Activated CD4-positive, alpha-beta T cell treated with anti-CD3 and anti-CD28 coated beads, Interleukin-2, amount 10 ng/mL, durations not matched to agents 24 days and 14 days (primary cell): ENCODE data around the gene TIFAB. TPM values are rescaled to one million over a fixed set of nuclear protein-coding genes. Genes with fewer than 3 reads are reported as not detected.

Source experiments
- DNase-seq: peaks from one replicate; pipeline ENCODE4 v3.0.0; 2022
- H3K27ac Mint-ChIP-seq: one replicate; pipeline ENCODE4 v1.8.0; 2022; ENCODE audit warnings: mild to moderate bottlenecking, mixed read lengths
- H3K27me3 Mint-ChIP-seq: one replicate; pipeline ENCODE4 v1.8.0; 2022; ENCODE audit warnings: mixed read lengths
- H3K36me3 Mint-ChIP-seq: one replicate; pipeline ENCODE4 v1.8.0; 2022; ENCODE audit warnings: low read depth, mild to moderate bottlenecking, mixed read lengths
- H3K4me1 Mint-ChIP-seq: one replicate; pipeline ENCODE4 v1.8.0; 2021; ENCODE audit warnings: mixed read lengths
- H3K4me3 Mint-ChIP-seq: one replicate; pipeline ENCODE4 v1.8.0; 2022; ENCODE audit warnings: mild to moderate bottlenecking, moderate library complexity, mixed read lengths
- H3K9me3 Mint-ChIP-seq: one replicate; pipeline ENCODE4 v1.8.0; 2021; ENCODE audit warnings: mixed read lengths
- intact Hi-C: fragments of 100-400 bp; cut with micrococcal nuclease; formaldehyde crosslinking; loops from one replicate; pipeline ENCODE4 v1.15.1; 2023
- total RNA-seq: library from RNA; stranded (reverse); gene quantifications from 2 replicates; pipeline ENCODE4 v1.2.3, GENCODE V29; 2022

TIFAB gene
- total RNA-seq, 1 donor from 2014 or later = not detected

DNA sequence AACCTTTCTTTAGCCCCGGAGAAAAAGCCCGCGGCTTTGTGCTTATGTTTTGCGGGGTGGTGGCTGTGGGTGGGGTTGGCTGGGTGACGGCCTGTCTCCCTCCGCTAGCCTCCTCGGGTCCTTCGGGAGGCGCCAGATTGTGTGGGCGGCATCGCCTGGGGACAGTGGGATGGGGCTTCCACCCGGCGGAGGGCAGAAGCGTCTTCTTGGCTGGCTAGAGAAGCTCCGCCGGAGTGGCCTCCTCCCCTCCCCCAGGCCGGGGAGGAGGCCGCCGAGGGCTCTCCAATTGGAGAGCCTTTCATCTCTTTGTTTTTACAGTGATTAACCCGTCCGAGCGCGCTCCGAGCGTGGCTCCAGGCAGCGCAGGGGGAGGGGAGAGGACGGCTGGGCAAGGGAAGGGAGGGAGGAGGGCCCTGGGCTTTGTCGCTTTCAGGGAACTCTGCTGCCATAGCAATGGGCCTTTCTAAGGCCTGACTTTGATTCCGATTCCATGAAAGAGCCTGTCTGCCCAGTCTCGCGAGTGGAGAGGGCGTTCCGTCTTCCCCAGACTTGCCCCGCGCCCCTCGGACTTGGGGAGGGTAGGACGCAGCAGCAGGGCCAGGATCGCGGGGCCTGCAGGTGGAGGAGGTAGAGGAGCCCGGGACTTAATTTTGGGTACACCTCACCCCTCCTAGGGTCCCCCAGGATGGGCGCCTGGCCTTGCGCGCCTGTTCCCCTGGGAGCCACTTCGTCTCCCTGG lies 36.7 kb upstream of the TIFAB start:
- no peaks in the 10 kb centered on the region for H3K9me3 Mint-ChIP-seq
- DNase-seq = no peak
- no peak overlapping the region for H3K4me3 Mint-ChIP-seq
- intact Hi-C loops = loop anchor here (5.0 kb wide), 1 partner anchor 457 kb away; the partner anchor contains the start of gene PITX1
- H3K27ac Mint-ChIP-seq = no peak overlapping the region
- peaks cover 2% of the 10 kb centered on the region for H3K36me3 Mint-ChIP-seq
- peaks cover 80% of the 10 kb centered on the region for H3K27me3 Mint-ChIP-seq
- peaks cover 4% of the 10 kb centered on the region for H3K4me1 Mint-ChIP-seq

DNA sequence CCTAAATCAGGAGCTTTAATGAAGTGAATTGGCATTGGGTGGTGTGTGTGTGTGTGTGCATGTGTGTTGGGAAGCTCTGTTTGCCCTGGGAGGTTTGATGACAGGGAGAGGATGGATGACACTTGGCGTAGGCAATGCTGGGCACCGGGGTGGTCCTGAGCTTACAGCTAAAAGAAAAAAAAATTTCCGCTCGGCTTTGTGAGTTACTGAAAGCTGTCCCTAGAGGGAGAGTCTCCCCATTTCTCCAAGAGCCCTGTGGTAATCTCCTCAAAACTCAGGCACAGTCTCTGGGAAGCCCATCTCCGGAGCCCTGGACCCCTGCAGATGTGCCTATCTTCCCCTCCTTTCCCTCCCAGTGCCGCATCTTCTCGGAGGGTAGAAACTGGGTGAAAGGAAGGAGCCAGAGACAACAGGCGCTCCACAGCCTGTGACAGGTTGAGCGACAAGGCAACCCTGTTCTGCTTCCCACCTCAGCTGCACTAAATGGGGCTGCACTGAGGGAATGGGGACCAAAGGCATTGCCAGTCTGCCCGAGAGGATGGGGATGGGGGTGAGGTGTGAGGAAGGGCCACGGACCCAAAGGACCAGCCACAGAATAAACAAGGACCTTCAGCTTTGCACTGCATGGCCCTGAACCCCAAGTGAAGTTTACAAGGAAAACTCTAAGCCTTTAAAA lies 35.8 kb upstream of the TIFAB start:
- intact Hi-C loops = loop anchor here (5.0 kb wide), 1 partner anchor 456 kb away; the partner anchor contains the start of gene PITX1
- Mint-ChIP-seq H3K9me3 (no peaks in the 10 kb centered on the region), H3K27me3 (peaks cover 74% of the 10 kb centered on the region), H3K27ac (no peak overlapping the region), H3K36me3 (peaks cover 2% of the 10 kb centered on the region), H3K4me3 (no peak overlapping the region), H3K4me1 (peaks cover 4% of the 10 kb centered on the region)
- no peak for DNase-seq

DNA sequence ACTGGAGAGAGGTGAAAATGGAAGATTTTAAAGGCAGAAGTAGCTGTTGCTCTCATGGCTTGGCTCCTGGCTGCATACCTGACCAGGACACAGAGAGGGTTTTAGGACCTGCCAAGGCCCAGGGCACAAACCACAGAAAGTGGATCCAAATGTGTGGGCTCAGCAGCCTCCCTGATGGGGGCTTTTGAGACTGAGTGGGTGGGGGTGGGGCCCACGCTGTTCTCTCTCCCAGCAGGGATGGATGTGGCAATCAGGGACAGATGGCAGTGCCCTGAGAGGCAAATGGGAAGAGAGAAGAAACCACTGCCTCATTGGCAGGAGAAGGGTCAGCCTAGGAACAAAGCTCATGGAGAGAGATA lies 34.9 kb upstream of the TIFAB start:
- Mint-ChIP-seq H3K9me3 (no peaks in the 10 kb centered on the region), H3K36me3 (peaks cover 2% of the 10 kb centered on the region)

DNA sequence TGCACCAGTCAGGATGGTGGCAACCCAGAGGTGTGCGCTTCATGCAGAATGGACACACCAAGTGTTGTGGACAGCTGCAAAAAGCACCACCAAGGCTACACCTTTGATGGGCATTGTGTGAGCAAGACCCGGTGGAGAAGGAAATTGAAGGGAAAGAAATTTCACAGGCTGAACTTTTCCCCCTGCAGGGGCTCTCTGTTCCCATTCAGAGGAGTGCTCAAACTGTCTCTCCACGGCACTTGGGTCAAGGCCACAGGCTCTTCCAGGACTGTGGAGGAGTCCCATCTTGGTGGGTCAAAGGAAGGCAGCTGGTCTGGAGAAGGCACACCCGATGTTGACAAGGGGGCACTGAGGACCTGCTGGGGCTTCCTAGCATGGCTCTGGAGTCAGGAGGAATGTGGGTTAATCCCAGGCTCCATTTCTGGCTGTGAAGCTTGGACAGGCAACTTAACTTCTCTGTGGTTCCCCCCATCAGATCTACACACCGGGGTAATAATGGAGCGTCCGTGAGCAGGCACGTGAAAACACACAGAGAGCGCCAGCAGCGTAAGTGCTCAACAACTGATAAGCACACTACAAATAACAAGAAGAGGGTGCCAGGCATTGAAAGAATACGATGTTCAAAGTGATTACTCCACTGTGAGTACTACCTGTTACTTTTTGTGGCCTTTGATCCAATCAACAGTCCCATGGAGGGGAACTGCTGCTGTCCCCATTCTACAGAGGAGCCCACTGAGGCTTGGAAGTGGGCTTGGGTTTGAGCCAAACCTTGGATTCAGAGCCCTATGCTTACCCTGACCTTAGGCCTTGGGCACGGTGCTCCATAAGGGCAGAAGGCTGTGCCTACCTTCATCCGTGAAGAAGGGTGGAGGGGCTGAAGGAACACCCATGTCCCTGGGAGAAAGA lies 34.2 kb upstream of the TIFAB start:
- H3K27ac Mint-ChIP-seq = no peak overlapping the region
- no peak for DNase-seq

More for the DNA sequence above, 34.9 kb upstream of the TIFAB start:
- DNase-seq = no peak
- Mint-ChIP-seq H3K4me3 (no peak overlapping the region), H3K27ac (no peak overlapping the region), H3K4me1 (peaks cover 4% of the 10 kb centered on the region), H3K27me3 (peaks cover 65% of the 10 kb centered on the region)
- intact Hi-C loops = loop anchor here (5.0 kb wide), 1 partner anchor 455 kb away; the partner anchor contains the start of gene PITX1

DNA sequence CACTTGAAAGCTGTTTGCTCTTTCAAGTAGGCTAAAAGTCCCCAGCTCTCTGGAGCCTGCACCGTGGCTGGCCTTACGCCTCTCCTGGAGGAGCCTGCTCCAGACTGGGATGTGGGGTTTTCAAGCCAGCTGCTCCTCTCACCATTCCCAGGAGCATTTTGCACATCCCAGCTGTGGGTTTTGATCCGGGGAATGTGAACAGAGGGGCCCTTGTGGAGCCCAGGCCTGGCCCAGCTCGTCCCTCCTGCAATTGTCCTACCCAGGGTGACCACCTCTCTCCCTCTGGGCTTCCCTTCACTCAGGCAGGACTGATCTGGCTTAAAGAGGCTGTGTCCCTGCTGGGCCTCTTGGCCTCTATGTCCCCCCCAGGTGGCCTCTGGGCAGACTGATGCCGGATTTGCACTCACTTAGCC lies 32.5 kb upstream of the TIFAB start:
- H3K27ac Mint-ChIP-seq = no peak overlapping the region
- H3K9me3 Mint-ChIP-seq = no peaks in the 10 kb centered on the region
- intact Hi-C loops = loop anchor here (5.0 kb wide), 1 partner anchor 452 kb away; the partner anchor contains the start of gene PITX1
- H3K4me3 Mint-ChIP-seq = no peak overlapping the region
- no peak for DNase-seq
- H3K36me3 Mint-ChIP-seq = no peaks in the 10 kb centered on the region
- H3K27me3 Mint-ChIP-seq = peaks cover 44% of the 10 kb centered on the region
- H3K4me1 Mint-ChIP-seq = peaks cover 2% of the 10 kb centered on the region

More for the DNA sequence above, 34.2 kb upstream of the TIFAB start:
- intact Hi-C loops = loop anchor here (5.0 kb wide), 1 partner anchor 454 kb away; the partner anchor contains the start of gene PITX1
- Mint-ChIP-seq H3K4me3 (no peak overlapping the region), H3K9me3 (no peaks in the 10 kb centered on the region), H3K36me3 (peaks cover 2% of the 10 kb centered on the region), H3K4me1 (peaks cover 4% of the 10 kb centered on the region), H3K27me3 (peaks cover 59% of the 10 kb centered on the region)

DNA sequence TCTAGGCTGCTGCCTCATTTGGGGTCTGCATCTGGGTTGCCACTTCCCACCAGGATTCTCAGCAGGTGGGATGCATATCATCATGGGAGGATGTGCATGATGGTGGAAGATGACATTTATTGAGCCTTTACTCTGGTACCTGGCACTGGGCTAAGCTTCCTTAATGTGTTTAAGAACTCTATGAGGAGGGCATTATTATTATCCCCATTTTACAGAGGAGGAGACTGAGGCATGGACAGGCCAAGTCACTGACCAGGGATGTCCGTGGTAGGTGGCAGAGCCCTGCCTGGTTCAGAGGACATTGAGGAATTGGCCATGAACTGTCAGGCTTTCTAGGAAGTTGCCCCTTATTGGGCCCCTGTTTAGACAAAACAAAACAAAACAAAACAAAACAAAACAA lies 31.1 kb upstream of the TIFAB start:
- no peak overlapping the region for H3K27ac Mint-ChIP-seq
- DNase-seq = no peak
- intact Hi-C loops = no loop called here
- H3K4me3 Mint-ChIP-seq = no peak overlapping the region
- H3K9me3 Mint-ChIP-seq = no peaks in the 10 kb centered on the region
- H3K4me1 Mint-ChIP-seq = no peaks in the 10 kb centered on the region
- no peaks in the 10 kb centered on the region for H3K36me3 Mint-ChIP-seq
- peaks cover 38% of the 10 kb centered on the region for H3K27me3 Mint-ChIP-seq

DNA sequence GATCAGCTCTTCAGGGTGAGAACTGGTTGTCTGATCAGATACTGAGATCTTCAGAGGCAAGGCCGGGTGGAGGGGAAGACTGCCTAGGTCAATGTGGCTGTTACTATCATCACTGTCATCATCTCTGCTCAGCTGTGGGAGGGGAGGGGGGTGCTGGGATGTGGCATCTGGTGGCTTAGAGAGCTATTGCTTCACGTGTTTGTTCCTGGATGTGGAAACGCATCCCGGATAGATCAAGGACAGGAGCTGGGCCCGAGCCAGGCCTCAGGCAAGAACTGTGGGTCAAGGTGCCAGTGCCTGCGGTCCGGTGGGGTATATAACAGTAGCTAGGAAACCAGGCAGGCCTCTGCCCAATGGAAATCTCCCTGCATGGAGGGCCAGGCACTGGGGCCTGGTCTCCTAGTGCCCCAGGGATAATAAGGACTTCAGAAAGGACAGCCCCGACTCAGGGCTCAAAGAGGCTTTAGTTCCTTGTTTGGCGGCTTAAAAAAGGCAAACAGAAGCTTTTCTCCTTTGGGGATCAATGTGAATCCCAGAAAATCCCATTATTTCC lies 30.3 kb upstream of the TIFAB start:
- no peak for DNase-seq
- intact Hi-C loops = no loop called here
- no peaks in the 10 kb centered on the region for H3K9me3 Mint-ChIP-seq

DNA sequence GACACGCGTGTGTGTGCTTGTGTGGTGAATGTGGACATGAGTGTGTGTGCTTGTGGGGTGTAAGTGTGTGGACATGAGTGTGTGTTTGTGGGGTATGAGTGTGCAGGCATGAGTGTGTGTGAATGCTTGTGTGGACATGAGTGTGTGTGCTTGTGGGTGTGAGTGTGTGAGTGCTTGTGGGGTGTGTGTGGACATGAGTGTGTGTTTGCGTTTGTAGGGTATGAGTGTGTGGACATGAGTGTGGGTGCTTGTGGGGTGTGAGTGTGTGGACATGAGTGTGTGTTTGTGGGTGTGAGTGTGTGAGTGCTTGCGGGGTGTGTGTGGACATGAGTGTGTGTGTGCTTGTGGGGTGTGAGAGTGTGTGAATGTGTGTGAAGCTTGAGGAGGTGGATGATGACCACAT lies 29.8 kb upstream of the TIFAB start:
- no peak for DNase-seq
- H3K27ac Mint-ChIP-seq = no peak overlapping the region
- peaks cover 25% of the 10 kb centered on the region for H3K27me3 Mint-ChIP-seq
- intact Hi-C loops = no loop called here
- no peaks in the 10 kb centered on the region for H3K36me3 Mint-ChIP-seq
- no peaks in the 10 kb centered on the region for H3K9me3 Mint-ChIP-seq
- H3K4me1 Mint-ChIP-seq = no peaks in the 10 kb centered on the region
- no peak overlapping the region for H3K4me3 Mint-ChIP-seq

More for the DNA sequence above, 30.3 kb upstream of the TIFAB start:
- H3K4me3 Mint-ChIP-seq = no peak overlapping the region
- H3K27me3 Mint-ChIP-seq = peaks cover 30% of the 10 kb centered on the region
- no peak overlapping the region for H3K27ac Mint-ChIP-seq
- no peaks in the 10 kb centered on the region for H3K4me1 Mint-ChIP-seq
- H3K36me3 Mint-ChIP-seq = no peaks in the 10 kb centered on the region

DNA sequence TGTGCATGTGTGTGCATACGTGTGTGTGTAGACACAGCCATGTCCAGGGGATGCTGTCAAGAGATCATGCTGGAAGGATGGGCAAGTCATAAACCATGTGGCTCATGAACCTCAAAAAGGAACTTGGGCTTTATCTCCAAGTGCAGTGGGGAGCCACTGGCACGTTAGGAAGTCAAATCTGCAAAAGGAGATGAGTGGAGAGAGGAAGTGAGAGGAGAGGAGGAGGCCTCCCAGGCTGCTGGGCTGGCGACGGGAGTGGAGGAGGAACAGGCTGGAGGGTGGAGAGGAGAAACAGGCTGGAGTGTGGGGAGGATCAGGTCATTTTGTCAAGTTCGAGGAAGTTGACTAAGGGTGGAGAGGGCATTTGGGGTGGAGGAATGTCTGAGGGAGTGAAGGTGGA lies 29.2 kb upstream of the TIFAB start:
- Mint-ChIP-seq H3K4me3 (no peak overlapping the region), H3K27ac (no peak overlapping the region), H3K36me3 (no peaks in the 10 kb centered on the region), H3K27me3 (peaks cover 20% of the 10 kb centered on the region), H3K9me3 (no peaks in the 10 kb centered on the region), H3K4me1 (no peaks in the 10 kb centered on the region)
- DNase-seq = no peak
- intact Hi-C loops = no loop called here

DNA sequence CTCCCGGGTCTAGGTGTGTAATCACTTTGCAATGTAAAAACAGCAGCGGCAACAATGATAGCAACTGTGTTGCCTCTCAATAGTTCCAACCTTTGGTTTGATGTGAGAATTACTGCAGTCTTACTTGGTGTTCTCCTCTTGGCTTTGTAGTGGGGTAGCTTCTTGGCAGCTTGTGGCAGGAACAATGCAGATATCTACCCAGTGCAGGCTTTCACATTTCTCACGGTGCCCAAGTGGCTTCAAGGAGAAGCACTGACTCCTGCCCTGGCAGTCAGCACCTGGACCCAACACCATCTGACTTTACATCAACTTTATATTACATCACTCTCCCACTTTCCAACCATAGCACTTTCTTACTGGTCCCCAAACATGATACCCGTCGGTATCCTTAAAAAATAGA lies 28.4 kb upstream of the TIFAB start:
- DNase-seq = no peak
- no peaks in the 10 kb centered on the region for H3K36me3 Mint-ChIP-seq
- H3K9me3 Mint-ChIP-seq = no peaks in the 10 kb centered on the region
- H3K27me3 Mint-ChIP-seq = peaks cover 12% of the 10 kb centered on the region
- no peak overlapping the region for H3K4me3 Mint-ChIP-seq
- H3K27ac Mint-ChIP-seq = no peak overlapping the region
- intact Hi-C loops = no loop called here
- no peaks in the 10 kb centered on the region for H3K4me1 Mint-ChIP-seq

DNA sequence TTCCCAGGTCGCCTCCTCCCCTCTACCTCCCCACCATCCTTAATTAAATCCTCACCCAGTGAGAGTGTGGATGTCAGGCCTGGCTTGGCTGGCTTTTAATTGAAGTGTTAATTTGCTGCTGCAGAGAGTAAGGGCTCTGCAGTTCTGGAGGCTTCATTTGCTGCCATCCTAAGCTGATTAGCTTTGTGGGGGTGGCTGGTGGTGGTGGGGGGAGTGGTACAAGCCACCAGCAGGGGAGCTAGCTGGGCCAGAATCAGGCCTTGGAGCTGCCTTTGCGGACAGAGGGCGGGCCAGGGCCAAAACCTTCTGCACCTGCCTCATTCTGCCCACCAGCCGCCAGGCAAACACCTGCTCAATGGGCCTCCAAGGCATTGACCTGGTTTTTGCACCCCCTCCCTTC lies 26.8 kb upstream of the TIFAB start:
- Mint-ChIP-seq H3K27me3 (peaks cover 14% of the 10 kb centered on the region), H3K4me1 (no peaks in the 10 kb centered on the region), H3K36me3 (no peaks in the 10 kb centered on the region), H3K27ac (no peak overlapping the region), H3K9me3 (no peaks in the 10 kb centered on the region), H3K4me3 (no peak overlapping the region)
- no peak for DNase-seq
- intact Hi-C loops = no loop called here

DNA sequence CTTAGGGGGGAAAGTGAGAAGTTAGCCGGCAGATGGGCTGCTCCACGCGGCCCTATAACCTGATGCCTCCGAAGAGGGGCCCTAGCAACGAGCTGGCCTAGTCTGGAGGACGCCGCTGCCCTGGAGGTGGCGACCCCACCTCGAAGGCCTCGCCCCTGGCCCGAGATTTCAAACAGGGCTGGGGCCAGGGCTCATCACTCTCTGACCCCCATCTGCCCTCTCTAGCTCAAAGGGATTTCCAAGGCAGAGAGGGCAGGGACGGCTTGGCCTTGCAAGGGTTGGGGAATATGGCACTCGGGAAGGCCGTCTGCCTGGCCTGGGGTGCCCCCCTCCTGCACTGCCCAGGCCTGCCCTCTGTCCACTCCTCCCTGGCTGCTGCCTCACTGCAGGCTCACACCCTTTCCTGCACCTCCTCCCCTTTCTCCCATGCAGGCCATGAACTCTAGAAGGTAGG lies 25.5 kb upstream of the TIFAB start:
- Mint-ChIP-seq H3K27ac (no peak overlapping the region), H3K36me3 (no peaks in the 10 kb centered on the region), H3K9me3 (no peaks in the 10 kb centered on the region), H3K4me3 (no peak overlapping the region), H3K27me3 (peaks cover 13% of the 10 kb centered on the region), H3K4me1 (no peaks in the 10 kb centered on the region)
- intact Hi-C loops = no loop called here
- no peak for DNase-seq
